Lower lobe of right lung (tissue), 2 donors: Measurements from ENCODE around the gene ERMP1. TPM values are rescaled to one million over a fixed set of nuclear protein-coding genes. Genes with fewer than 3 reads are reported as not detected.

Experiments
- ATAC-seq, 2 donors: fragments of 200-7000 bp; cut with Tn5 transposase; one replicate each; pipeline ENCODE4 v1.9.1; 2020 to 2022; ENCODE audit warnings: mild to moderate bottlenecking in 2 of 2, moderate library complexity in 2 of 2
- DNase-seq: peaks from one replicate; pipeline ENCODE4 v3.0.0-alpha.2; 2020
- H3K27ac ChIP-seq: fragments of 200-600 bp; one replicate; pipeline ENCODE4 v1.8.0; 2022
- H3K27me3 ChIP-seq: fragments of 200-600 bp; one replicate; pipeline ENCODE4 v1.8.0; 2022; ENCODE audit warnings: low read depth
- H3K36me3 ChIP-seq: fragments of 200-600 bp; one replicate; pipeline ENCODE4 v1.8.0; 2022; ENCODE audit warnings: mild to moderate bottlenecking
- H3K4me1 ChIP-seq: fragments of 200-600 bp; one replicate; pipeline ENCODE4 v1.8.0; 2022
- H3K4me3 ChIP-seq: fragments of 200-600 bp; one replicate; pipeline ENCODE4 v1.8.0; 2022; ENCODE audit warnings: mild to moderate bottlenecking
- H3K9me3 ChIP-seq: fragments of 200-600 bp; one replicate; pipeline ENCODE4 v1.8.0; 2022
- intact Hi-C: fragments of 100-400 bp; cut with DNase I; formaldehyde crosslinking; loops from one replicate; pipeline ENCODE4 v1.11.0; 2022
- total RNA-seq: library from RNA; stranded (reverse); fragmentation: NEBNext Ultra II Directional; extraction: Animal tissue kit (Norgen Biotek cat#: 25700); gene quantifications from one replicate; pipeline ENCODE4 v1.2.1, GENCODE V29; 2021
- TF ChIP-seq, protein P1 (sequence below): fragments of 200-600 bp; IDR thresholded peaks from one replicate; pipeline ENCODE4 v1.8.0; 2022; ENCODE audit warnings: antibody characterized with exemption, mild to moderate bottlenecking
- donor health status: DM: no; HTN: yes; CAD: no; lungs with severe emphysema.

Gene ERMP1
- total RNA-seq, 1 donor from 2014 or later = 26.2 TPM

DNA sequence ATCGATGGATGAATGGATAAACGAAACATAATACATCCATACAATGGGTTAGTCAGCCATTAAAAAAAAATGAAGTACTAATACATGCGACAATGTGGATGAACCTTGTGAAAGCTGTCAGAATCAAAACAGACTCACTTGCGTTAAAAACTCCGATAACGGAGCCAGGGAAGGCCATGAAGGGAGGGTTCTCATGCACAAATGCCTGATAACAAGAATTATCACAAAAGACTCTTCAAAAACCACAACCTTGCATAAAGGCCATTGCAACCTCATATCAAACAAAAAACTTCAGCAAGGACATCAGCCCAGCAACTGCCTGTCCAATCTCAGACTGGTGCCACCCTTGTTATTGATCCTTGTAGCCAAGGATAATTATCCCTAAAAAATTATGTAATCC, 13.7 kb downstream of the ERMP1 start:
- Histone ChIP-seq H3K27ac (no peak overlapping the region), H3K9me3 (no peaks in the 10 kb centered on the region), H3K27me3 (no peaks in the 10 kb centered on the region), H3K4me3 (no peak overlapping the region), H3K4me1 (no peaks in the 10 kb centered on the region), H3K36me3 (peaks cover 34% of the 10 kb centered on the region)
- DNase-seq (no peak), ATAC-seq (no peak)
- intact Hi-C loops = no loop called here
- TF ChIP-seq, protein P1, sequence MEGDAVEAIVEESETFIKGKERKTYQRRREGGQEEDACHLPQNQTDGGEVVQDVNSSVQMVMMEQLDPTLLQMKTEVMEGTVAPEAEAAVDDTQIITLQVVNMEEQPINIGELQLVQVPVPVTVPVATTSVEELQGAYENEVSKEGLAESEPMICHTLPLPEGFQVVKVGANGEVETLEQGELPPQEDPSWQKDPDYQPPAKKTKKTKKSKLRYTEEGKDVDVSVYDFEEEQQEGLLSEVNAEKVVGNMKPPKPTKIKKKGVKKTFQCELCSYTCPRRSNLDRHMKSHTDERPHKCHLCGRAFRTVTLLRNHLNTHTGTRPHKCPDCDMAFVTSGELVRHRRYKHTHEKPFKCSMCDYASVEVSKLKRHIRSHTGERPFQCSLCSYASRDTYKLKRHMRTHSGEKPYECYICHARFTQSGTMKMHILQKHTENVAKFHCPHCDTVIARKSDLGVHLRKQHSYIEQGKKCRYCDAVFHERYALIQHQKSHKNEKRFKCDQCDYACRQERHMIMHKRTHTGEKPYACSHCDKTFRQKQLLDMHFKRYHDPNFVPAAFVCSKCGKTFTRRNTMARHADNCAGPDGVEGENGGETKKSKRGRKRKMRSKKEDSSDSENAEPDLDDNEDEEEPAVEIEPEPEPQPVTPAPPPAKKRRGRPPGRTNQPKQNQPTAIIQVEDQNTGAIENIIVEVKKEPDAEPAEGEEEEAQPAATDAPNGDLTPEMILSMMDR = no peak

DNA sequence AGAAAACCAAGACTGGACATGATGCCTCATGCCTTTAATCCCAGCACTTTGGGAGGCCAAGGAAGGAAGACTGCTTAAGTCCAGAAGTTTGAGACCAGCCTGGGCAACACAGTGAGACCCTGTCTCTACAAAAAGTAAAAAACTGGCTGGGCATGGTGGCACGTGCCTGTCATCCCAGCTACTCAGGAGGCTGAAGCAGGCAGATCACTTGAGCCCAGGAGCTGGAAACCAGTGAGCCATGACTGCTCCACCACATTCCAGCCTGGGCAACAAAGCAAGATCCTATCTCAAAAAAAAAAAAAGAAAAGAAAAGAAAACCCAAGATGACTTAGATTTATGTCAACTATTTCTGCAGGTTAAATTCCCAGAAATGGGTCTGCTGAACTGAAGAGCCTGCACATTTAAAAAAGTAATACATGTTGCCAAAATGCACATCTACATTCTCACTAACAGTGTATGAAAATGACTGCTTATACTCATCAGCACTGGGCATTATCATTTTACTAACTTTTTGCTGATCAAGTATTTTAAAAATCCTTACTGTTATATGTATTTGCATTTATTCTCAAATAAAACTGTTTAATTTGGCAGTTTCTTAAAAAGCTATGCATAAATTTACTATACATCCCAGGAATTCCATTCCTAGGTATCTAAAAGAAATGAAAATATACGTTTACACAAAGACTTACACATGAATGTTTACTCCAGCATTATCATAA, 14.3 kb downstream of the ERMP1 start:
- H3K27me3 ChIP-seq = no peaks in the 10 kb centered on the region
- H3K4me3 ChIP-seq = no peak overlapping the region
- peaks cover 33% of the 10 kb centered on the region for H3K36me3 ChIP-seq
- H3K4me1 ChIP-seq = no peaks in the 10 kb centered on the region
- DNase-seq = no peak
- intact Hi-C loops = no loop called here
- TF ChIP-seq, protein P1 = no peak
- no peak overlapping the region for H3K27ac ChIP-seq
- no peak for ATAC-seq
- H3K9me3 ChIP-seq = no peaks in the 10 kb centered on the region

DNA sequence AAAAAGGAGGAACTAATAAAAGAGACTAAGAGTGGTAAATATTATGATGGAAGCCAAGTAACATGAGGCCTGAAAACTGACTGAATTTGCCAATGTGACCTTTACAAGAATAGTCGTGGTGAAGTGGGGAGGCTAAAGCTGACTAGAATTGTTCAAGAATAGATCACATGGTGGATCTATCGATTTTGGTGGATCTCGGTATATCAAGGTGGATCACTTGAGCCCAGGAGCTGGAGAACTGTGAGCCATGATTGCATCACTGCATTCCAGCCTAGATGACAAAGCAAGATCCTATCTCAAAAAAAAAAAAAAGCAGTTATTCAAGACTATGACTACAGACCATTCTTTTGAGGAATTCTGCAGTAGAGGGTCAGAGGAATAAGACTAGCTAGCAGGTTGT, 15.1 kb downstream of the ERMP1 start:
- no peak for ATAC-seq
- DNase-seq = no peak
- no peaks in the 10 kb centered on the region for H3K9me3 ChIP-seq
- peaks cover 30% of the 10 kb centered on the region for H3K36me3 ChIP-seq
- no peaks in the 10 kb centered on the region for H3K4me1 ChIP-seq
- TF ChIP-seq, protein P1 = no peak
- H3K4me3 ChIP-seq = no peak overlapping the region
- no peaks in the 10 kb centered on the region for H3K27me3 ChIP-seq
- H3K27ac ChIP-seq = no peak overlapping the region
- intact Hi-C loops = no loop called here

DNA sequence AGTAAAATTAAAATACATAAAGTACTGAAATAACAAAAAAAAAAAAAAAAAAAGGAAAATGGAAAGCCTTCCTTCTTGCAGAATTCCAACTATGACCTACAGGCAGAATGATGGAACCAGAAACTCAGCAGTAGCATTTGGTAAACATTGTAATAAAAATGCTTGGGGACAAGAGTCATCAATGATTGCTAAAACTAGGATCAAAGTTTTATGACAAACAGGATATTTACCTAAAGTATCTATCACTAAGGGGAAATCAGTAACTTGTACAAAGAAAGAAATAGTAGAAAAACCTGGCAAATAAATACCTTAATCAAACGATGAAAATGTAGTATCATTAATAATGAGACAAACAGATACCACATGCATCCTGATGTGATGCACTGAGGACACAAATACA, 17.5 kb downstream of the ERMP1 start:
- Histone ChIP-seq H3K27ac (no peak overlapping the region), H3K36me3 (peaks cover 36% of the 10 kb centered on the region), H3K27me3 (no peaks in the 10 kb centered on the region), H3K4me3 (no peak overlapping the region), H3K4me1 (no peaks in the 10 kb centered on the region), H3K9me3 (no peaks in the 10 kb centered on the region)
- no peak for DNase-seq
- no peak for ATAC-seq
- TF ChIP-seq, protein P1 = no peak
- intact Hi-C loops = no loop called here

- intact Hi-C loops = no loop called here
- Histone ChIP-seq H3K27ac (no peak overlapping the region), H3K4me3 (no peak overlapping the region), H3K27me3 (no peaks in the 10 kb centered on the region), H3K36me3 (peaks cover 48% of the 10 kb centered on the region), H3K9me3 (no peaks in the 10 kb centered on the region), H3K4me1 (no peaks in the 10 kb centered on the region)
- TF ChIP-seq, protein P1 = no peak
- ATAC-seq (no peak), DNase-seq (no peak)
Observed at GRCh38 chr9:5813824-5814223, 19.1 kb downstream of the ERMP1 start.
